Duodenal mucosa (tissue), 2 donors: ENCODE data around the gene NAMPT.
"Not testable (repeated sequence)": the region's sequence is repeated elsewhere in the genome, so short reads cannot be mapped to it uniquely, and the experiment has no call there.

Source experiments
- H3K27ac ChIP-seq: one replicate; pipeline ENCODE4 v1.7.0; 2013; ENCODE audit warnings: low read depth, low read length
- H3K27me3 ChIP-seq, 2 donors: one replicate each; pipeline ENCODE4 v1.7.0; 2013; ENCODE audit warnings: low read length in 2 of 2, control low read depth in 1 of 2; ENCODE audit not compliant: insufficient read depth in 2 of 2, control insufficient read depth in 1 of 2
- H3K36me3 ChIP-seq, 2 donors: one replicate each; pipeline ENCODE4 v1.7.0; 2013; ENCODE audit warnings: low read length in 2 of 2, control low read depth in 1 of 2; ENCODE audit not compliant: insufficient read depth in 2 of 2, control insufficient read depth in 1 of 2
- H3K4me1 ChIP-seq, 2 donors: one replicate each; pipeline ENCODE4 v1.7.0; 2013; ENCODE audit warnings: low read length in 2 of 2, control low read depth in 1 of 2; ENCODE audit not compliant: insufficient read depth in 2 of 2, control insufficient read depth in 1 of 2
- H3K4me3 ChIP-seq, 2 donors: one replicate each; pipeline ENCODE4 v1.7.0; 2013; ENCODE audit warnings: low read length in 2 of 2, low read depth in 1 of 2
- H3K9ac ChIP-seq, 2 donors: one replicate each; pipeline ENCODE4 v1.7.0; 2013; ENCODE audit warnings: low read length in 2 of 2, low read depth in 1 of 2
- H3K9me3 ChIP-seq, 2 donors: one replicate each; pipeline ENCODE4 v1.7.0; 2013; ENCODE audit warnings: low read length in 2 of 2, control low read depth in 1 of 2; ENCODE audit not compliant: control insufficient read depth in 1 of 2

The NAMPT gene

DNA sequence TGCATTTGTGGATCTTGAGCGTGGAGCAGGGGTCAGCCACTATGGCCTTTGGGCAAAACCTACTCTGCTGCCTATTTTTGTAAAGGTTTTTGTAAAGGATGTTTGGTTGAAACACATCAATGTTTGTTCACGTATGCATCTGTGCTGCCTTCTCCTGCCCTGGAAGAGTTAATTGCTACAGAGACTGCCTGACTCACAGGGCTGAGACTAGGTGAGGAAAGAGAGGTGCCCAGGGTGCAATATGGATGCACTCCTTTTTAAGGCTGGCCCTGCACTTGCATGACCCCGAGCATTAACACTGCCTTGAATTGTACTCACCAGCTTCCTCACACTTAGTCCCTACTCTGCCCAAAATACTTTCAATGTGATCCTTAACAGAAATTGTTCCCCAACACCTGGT lies 20.9 kb upstream of the NAMPT start:
- H3K9me3 ChIP-seq, result peaks cover 0 to 2% of the 10 kb centered on the region in 2 donors
- H3K36me3 ChIP-seq, result no peaks in the 10 kb centered on the region
- H3K27ac ChIP-seq, result no peak overlapping the region
- H3K27me3 ChIP-seq, result no peaks in the 10 kb centered on the region
- no peak overlapping the region for H3K9ac ChIP-seq
- H3K4me1 ChIP-seq, result no peaks in the 10 kb centered on the region
- no peak overlapping the region for H3K4me3 ChIP-seq

DNA sequence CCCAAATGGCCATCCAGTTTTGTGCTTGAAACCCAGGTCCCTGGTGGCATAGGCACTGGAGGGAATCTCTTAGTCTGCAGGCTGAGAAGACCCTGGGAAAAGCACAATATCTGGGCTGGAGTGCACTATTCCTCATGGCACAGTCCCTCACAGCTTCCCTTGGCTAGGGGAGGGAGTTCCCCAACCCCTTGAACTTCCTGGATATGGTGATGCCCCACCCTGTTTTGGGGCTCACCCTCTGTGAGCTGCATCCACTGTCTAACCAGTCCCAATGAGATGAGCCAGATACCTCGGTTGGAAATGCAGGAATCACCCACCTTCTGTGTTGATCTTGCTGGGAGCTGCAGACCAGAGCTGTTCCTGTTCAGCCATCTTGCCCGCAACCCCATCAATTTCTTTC lies 19.8 kb upstream of the NAMPT start:
- H3K4me1 ChIP-seq, result no peaks in the 10 kb centered on the region

GRCh38 chr7:106298631-106299030 lies 13.8 kb upstream of the NAMPT start:
- H3K27ac ChIP-seq, H3K27me3 ChIP-seq, H3K36me3 ChIP-seq, H3K9ac ChIP-seq, H3K4me1 ChIP-seq, H3K9me3 ChIP-seq, H3K4me3 ChIP-seq: not testable (repeated sequence)

More for the DNA sequence above, 19.8 kb upstream of the NAMPT start:
- no peaks in the 10 kb centered on the region for H3K36me3 ChIP-seq
- peaks cover 0 to 2% of the 10 kb centered on the region in 2 donors for H3K9me3 ChIP-seq
- H3K27ac ChIP-seq, result no peak overlapping the region
- no peak overlapping the region for H3K9ac ChIP-seq
- no peak overlapping the region for H3K4me3 ChIP-seq
- H3K27me3 ChIP-seq, result no peaks in the 10 kb centered on the region

DNA sequence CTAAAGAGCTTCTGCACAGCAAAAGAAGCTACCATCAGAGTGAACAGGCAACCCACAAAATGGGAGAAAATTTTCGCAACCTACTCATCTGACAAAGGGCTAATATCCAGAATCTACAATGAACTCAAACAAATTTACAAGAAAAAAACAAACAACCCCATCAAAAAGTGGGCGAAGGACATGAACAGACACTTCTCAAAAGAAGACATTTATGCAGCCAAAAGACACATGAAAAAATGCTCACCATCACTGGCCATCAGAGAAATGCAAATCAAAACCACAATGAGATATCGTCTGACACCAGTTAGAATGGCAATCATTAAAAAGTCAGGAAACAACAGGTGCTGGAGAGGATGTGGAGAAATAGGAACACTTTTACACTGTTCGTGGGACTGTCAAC lies 13.4 kb upstream of the NAMPT start:
- not testable (repeated sequence) for H3K27me3 ChIP-seq, H3K9me3 ChIP-seq, H3K36me3 ChIP-seq, H3K27ac ChIP-seq, H3K4me3 ChIP-seq, H3K4me1 ChIP-seq, H3K9ac ChIP-seq

- no peak overlapping the region for H3K4me3 ChIP-seq
- H3K27ac ChIP-seq, result no peak overlapping the region
- peaks cover 0 to 20% of the 10 kb centered on the region in 2 donors for H3K4me1 ChIP-seq
Observed at GRCh38 chr7:106294334-106294733, 9.6 kb upstream of the NAMPT start.

DNA sequence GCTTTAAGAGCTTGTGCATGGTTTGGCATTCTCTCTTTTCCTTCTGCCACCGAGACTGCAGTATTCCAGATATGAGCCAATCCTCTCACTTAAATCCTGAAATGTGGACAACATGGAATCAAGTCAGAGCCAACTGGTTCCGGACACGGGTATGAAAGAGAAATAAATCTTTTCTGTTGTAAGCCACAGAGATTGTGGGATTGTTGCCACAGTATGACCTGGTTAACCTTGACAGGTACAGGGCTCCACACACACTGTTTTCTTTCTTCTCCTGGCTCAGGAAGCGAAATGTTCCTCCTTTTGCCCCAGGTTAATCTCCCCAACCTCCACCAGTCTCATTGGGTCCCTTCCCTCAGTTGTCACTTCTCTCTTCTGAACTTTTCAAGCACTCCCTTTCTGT lies 6.5 kb upstream of the NAMPT start:
- H3K9ac ChIP-seq, result no peak overlapping the region
- H3K27ac ChIP-seq, result no peak overlapping the region
- no peaks in the 10 kb centered on the region for H3K9me3 ChIP-seq
- peaks cover under 1 to 21% of the 10 kb centered on the region in 2 donors for H3K4me1 ChIP-seq
- H3K4me3 ChIP-seq, result no peak overlapping the region
- no peaks in the 10 kb centered on the region for H3K27me3 ChIP-seq
- no peaks in the 10 kb centered on the region for H3K36me3 ChIP-seq

More at GRCh38 chr7:106294334-106294733, 9.6 kb upstream of the NAMPT start:
- Histone ChIP-seq H3K9me3 (no peaks in the 10 kb centered on the region), H3K9ac (no peak overlapping the region), H3K27me3 (no peaks in the 10 kb centered on the region), H3K36me3 (no peaks in the 10 kb centered on the region)

DNA sequence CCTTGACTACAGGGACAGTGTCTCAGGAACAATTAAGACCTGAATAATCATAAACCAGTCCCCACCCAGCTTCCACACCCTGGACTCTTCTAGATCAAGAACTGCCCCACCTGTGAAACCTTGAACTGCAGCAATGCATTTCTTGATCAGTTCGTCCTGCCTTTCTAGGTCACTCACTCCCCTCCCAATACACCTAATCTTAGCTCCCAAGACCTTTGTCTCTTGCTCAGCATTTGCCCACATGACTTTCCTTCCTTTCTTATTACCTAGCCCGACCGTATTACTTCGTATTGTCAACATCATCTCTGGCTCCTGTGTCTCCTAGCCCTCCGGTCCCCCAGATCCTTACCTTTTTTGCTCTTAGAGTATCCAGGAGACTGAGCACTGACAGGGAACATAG lies 5.5 kb upstream of the NAMPT start:
- no peaks in the 10 kb centered on the region for H3K36me3 ChIP-seq
- H3K4me3 ChIP-seq, result peak overlapping the region in 1 of 2 donors; percentile 30
- H3K4me1 ChIP-seq, result peaks cover 6 to 26% of the 10 kb centered on the region in 2 donors
- H3K9ac ChIP-seq, result peak overlapping the region in 1 of 2 donors; percentile 51
- peak overlapping the region; percentile 51 for H3K27ac ChIP-seq
- no peaks in the 10 kb centered on the region for H3K9me3 ChIP-seq
- no peaks in the 10 kb centered on the region for H3K27me3 ChIP-seq

DNA sequence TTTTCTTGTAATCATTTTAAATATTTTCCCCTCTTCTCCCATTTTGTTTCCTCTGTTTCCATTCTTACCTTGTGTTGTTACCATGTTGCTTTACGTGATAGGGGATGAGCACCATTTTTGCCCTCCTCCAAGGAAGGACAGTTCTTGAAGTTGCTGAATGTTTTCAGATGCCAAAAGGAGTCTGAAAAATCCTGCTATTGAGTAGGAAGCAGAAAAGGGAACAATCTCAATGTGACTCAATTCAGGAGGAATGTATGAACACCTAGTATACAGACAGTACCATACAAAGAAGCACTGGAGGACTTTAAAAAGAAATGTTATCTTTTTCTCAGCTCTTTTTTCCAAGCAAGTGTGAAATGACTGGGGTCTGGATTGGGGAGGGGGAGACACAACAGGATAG lies 5.1 kb upstream of the NAMPT start:
- Histone ChIP-seq H3K27me3 (no peaks in the 10 kb centered on the region), H3K36me3 (no peaks in the 10 kb centered on the region), H3K4me3 (no peak overlapping the region), H3K4me1 (peaks cover 6 to 26% of the 10 kb centered on the region in 2 donors), H3K27ac (peak overlapping the region; percentile 56), H3K9me3 (no peaks in the 10 kb centered on the region), H3K9ac (peak overlapping the region in 1 of 2 donors; percentile 37)

DNA sequence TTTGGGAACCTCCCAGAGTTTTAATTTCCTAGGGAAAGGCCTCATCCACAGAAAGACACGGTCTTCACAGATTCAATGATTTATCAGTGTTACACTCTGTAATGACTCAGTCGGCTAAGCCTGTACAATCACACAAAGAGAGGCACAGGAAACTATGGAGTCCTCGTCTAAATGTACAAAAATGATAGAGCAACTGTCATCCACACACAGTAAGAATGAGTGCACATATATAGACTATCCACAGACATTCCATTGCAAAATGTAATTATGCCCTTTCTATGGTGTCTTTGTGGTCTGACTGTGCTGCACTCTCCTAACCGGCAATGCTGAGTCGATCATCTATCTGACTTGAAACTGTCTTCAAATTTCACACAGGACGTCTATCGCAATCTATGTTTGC lies 3.5 kb upstream of the NAMPT start:
- Histone ChIP-seq H3K4me1 (peaks cover 6 to 26% of the 10 kb centered on the region in 2 donors), H3K4me3 (no peak overlapping the region), H3K9me3 (no peaks in the 10 kb centered on the region), H3K27me3 (no peaks in the 10 kb centered on the region), H3K27ac (no peak overlapping the region), H3K9ac (no peak overlapping the region), H3K36me3 (no peaks in the 10 kb centered on the region)

DNA sequence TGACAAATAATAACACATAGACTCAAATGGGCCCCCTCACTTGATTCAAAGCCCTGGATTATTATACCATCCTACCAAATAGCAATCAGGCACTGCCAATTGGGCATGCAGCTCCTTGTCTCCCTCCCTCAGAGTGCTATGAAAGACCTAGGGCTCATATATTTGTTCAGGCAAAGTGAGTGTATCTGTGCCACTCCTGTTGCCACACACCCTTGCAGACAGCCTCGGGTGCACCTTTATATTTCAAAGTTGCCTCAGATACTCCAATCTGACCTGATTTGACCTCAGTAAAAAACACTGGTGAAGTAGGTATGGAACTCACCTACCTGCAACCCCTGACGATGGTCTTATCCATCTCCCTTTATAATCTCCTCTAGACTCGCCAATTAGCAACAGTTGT lies 3.0 kb upstream of the NAMPT start:
- H3K27ac ChIP-seq, result no peak overlapping the region
- H3K9ac ChIP-seq, result no peak overlapping the region
- H3K9me3 ChIP-seq, result no peaks in the 10 kb centered on the region
- H3K4me3 ChIP-seq, result no peak overlapping the region
- peaks cover 6 to 30% of the 10 kb centered on the region in 2 donors for H3K4me1 ChIP-seq
- no peaks in the 10 kb centered on the region for H3K36me3 ChIP-seq
- no peaks in the 10 kb centered on the region for H3K27me3 ChIP-seq
